ENCODE measurements around the gene DLL3.
"Not testable (repeated sequence)": the region's sequence is repeated elsewhere in the genome, so short reads cannot be mapped to it uniquely, and the experiment has no call there.

The DLL3 gene, protein sequence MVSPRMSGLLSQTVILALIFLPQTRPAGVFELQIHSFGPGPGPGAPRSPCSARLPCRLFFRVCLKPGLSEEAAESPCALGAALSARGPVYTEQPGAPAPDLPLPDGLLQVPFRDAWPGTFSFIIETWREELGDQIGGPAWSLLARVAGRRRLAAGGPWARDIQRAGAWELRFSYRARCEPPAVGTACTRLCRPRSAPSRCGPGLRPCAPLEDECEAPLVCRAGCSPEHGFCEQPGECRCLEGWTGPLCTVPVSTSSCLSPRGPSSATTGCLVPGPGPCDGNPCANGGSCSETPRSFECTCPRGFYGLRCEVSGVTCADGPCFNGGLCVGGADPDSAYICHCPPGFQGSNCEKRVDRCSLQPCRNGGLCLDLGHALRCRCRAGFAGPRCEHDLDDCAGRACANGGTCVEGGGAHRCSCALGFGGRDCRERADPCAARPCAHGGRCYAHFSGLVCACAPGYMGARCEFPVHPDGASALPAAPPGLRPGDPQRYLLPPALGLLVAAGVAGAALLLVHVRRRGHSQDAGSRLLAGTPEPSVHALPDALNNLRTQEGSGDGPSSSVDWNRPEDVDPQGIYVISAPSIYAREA

DNA sequence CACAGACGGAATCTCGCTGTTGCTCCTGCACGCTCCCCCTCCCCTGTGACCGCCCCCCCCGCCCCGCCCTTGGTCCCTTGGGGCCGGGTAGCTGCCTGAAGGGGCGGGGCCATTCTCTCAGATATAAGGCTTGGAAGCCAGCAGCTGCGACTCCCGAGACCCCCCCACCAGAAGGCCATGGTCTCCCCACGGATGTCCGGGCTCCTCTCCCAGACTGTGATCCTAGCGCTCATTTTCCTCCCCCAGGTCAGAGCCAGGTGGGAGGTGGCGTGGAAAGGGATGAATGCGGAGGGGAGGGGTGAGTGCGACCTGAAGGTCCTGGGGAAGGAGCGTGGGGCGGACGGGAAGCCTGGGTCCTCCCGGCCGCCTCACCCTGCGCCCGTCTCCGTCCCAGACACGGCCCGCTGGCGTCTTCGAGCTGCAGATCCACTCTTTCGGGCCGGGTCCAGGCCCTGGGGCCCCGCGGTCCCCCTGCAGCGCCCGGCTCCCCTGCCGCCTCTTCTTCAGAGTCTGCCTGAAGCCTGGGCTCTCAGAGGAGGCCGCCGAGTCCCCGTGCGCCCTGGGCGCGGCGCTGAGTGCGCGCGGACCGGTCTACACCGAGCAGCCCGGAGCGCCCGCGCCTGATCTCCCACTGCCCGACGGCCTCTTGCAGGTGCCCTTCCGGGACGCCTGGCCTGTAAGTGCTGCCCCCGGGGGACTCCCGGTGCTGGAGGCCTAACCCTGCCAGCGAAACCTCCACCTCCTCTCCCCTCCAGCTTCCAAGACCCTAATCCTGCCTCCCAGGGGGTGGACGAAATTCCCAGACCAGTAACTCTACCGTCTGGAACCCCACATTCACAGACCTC, at the start of gene DLL3:
TSS of gene DLL3 (plus strand) at position 150 of the 845 bp plus-strand sequence. CDS start at position 178, 28 bp downstream.
- no peak for DNase-seq (ENCODE audit: low read depth)

GRCh38 chr19:39449116-39449797, 49.5 kb upstream of the DLL3 start:
- no peak for DNase-seq (ENCODE audit: low read depth)

DNA sequence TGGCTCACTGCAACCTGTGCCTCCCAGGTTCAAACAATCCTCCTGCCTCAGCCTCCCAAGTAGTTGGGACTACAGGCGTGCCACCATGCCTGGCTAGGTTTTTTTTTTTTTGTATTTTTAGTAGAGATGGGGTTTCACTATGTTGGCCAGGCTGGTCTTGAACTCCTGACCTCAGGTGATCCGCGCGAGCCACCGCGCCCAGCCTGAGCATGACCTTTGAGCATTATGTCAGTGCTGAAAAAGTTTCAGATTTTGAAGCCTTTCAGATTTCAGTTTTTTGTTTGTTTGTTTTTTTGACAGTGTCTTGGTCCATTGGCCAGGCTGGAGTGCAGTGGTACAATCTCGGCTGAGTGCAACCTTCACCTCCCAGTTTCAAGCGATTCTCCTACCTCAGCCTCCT, 47.5 kb upstream of the DLL3 start:
- not testable (repeated sequence) for DNase-seq (ENCODE audit: low read depth)

- no peak for DNase-seq (ENCODE audit: low read depth)
These were observed 35.3 kb upstream of the DLL3 start for GRCh38 chr19:39463403-39463802.

DNA sequence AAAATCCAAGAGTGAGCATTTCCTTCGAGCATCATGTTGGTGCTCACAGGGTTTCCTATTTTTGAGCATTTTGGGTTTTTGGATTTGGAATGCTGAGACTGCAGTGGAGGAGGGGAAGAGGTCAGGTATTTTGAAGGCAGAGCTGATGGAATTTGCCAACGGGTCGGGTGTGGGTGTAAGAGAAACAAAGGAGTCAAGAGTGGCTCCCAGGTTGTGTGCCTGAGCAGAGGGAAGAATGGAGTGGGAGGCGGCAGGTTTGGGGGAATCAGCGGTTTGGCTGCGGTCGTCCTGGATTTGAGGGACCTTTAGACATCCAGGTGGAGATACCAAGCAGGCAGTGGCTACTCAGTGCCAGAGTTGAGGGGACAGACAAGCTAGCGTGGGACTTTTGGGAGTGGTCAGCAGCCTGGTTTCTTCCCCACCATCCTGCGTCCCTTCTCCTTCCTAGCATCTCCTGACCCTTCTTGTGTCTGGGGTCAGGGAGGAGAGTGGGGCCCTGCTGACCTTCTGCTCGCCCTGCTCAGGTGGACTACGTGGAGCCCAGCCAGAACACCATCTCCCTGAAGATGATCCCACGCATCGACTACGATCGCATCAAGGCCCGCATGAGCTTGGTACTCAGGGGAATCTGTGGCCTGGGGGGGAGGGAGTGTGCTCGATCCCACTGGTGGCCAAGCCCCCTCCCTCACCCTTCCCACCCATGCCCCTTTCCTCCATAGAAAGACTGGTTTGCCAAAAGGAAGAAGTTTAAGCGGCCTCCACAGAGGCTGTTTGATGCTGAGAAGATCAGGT, 32.6 kb upstream of the DLL3 start:
- no peak for DNase-seq (ENCODE audit: low read depth)

DNA sequence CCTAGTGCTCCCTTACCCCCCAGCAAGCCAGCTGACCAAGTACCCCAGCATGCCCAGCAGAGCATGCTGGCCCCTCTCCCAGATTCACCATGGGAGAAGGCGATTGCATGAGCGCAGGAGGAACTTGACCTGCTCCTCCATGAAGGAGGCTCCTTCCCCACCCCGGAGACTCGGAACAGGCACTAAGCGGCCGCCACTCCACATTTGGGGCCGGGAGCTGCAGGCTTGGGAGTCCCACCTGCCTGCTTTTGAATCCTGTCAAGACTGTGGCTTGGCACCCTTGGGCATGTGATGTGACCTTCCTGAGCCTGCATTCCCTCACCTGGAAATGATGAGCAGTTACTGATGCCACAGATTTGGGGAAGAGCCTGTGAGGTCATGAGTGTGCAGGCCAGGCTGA, 30.8 kb upstream of the DLL3 start:
- DNase-seq (ENCODE audit: low read depth): no peak

GRCh38 chr19:39469036-39469435, 29.7 kb upstream of the DLL3 start:
- no peak for DNase-seq (ENCODE audit: low read depth)

DNA sequence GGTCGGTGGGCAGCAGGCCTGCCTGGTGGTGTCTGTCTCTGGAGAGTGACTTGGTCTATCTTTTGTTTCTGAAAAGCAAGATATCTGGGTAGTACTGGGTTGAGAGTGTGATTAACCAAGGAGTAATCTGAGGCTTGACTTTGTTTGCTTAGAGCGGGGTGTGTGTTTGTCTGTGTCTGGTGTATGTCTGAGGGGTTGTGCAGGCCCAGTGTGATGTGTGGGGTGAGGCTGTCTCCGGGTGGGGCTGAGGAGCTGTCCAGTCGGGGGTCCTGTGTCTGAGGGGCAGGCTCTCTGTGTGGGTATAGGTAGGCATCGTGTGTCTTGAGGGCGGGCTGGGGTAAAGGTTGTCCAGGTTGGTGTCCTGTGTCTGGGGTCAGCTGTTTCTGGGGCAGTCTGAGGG, 29.2 kb upstream of the DLL3 start:
- no peak for DNase-seq (ENCODE audit: low read depth)

DNA sequence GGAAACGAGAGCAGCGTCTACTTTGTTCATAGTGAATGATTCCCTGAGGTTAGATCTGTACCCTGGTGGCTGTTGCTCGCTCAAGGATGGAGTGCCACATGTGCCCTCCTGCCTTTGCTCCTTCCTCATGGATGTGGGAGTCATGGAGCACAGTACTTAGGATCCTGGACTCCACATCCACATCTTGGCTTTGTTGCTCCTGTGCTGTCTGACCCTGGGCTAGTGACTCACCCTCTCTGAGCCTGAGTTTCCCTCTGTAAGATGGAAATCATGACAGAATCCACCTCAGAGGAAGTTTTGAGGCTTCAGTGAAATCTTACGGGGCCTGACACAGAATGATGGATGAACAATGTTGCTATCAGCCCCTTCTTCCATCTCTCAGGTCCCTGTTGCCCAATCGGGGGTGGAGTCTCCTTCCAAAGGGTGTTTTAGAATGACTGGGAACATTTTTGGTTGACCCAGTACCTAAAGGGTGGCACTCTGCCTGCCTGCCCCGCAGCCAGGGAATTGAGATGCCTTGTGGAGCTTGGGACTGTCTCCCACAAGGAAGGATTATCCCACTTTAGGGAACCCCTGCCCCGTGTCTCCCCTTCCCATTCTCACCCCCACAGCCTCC, 27.9 kb upstream of the DLL3 start:
- DNase-seq (ENCODE audit: low read depth): no peak

DNA sequence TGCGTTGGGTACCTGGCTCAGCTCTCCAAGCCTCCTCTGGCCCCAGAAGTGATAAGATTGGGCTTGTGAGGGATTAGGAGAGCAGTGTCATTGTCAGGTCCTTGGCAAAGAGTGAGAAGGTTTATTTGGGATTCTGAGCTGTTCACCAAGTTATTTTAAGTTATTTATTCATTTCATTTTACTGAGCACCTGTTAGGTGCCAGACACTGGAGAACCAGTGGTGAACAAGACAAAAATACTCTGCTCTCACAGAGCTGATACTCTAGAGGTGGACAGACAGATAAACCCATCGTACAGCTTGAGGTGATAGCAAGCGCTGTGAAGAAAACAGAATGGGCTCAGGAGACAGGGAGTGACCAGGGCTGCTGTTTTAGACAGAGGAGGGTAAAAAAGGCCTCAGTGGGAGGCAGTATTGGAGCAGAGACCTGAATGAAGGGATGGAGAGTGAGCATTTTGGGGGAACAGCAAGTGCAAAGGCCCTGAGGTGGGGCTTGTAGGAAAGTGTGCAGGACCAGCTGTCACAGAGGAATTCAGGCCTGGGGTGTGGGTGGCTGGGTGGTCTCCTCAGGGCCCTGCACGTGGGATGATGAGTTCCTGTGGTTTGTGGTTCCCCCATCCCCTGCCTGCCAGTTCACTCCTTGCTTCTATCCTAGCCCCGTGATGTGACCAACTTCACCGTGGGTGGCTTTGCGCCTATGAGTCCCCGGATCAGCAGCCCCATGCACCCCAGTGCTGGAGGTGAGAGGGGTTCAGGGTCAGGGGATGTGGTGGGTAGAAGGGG, 26.8 kb upstream of the DLL3 start:
- DNase-seq (ENCODE audit: low read depth): no peak

DNA sequence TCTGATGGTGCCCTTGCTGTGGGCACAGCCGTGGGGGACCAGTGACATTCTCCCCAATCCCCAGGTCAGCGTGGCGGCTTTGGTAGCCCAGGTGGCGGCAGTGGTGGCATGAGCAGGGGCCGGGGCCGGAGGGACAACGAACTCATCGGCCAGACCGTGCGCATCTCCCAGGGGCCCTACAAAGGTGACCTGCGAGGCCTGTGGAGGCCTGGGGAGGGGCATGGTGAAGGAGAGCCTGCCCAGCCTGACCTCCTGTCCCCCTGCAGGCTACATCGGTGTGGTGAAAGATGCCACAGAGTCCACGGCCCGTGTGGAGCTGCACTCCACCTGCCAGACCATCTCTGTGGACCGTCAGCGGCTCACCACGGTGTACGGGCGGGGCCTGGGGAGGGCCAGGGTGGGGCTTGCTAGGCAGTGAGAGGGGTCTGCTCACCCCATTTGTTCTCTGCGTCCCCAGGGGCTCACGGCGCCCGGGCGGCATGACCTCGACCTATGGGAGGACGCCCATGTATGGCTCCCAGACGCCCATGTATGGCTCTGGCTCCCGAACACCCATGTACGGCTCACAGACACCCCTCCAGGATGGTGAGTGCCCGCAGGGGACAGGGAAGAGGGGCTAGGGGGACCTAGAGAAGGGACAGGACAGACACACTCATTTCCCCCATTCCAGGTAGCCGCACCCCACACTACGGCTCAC, 25.9 kb upstream of the DLL3 start:
- DNase-seq (ENCODE audit: low read depth): no peak

- no peak for DNase-seq (ENCODE audit: low read depth)
These were observed 25.2 kb upstream of the DLL3 start for GRCh38 chr19:39473443-39473960.

- DNase-seq (ENCODE audit: low read depth): no peak
These were observed 24.6 kb upstream of the DLL3 start for GRCh38 chr19:39474139-39474620.

DNA sequence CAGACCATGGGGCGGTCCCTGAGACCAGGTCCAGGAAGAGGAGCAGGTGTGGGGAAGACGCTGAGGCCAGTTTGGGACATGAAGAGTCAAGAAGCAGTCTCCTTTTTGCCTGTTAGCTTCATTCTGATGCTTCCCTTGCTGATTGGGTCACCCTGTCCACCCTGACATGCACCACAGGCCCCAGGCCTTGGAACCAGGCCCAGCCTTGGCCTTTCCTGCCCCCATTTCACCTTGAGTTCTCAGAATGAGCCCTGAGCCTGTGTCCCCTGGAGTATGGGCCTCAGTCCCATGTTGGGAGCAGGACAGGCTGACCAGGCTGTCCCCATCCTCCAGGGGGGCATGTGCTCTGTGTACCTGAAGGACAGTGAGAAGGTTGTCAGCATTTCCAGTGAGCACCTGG, 23.0 kb upstream of the DLL3 start:
- no peak for DNase-seq (ENCODE audit: low read depth)

DNA sequence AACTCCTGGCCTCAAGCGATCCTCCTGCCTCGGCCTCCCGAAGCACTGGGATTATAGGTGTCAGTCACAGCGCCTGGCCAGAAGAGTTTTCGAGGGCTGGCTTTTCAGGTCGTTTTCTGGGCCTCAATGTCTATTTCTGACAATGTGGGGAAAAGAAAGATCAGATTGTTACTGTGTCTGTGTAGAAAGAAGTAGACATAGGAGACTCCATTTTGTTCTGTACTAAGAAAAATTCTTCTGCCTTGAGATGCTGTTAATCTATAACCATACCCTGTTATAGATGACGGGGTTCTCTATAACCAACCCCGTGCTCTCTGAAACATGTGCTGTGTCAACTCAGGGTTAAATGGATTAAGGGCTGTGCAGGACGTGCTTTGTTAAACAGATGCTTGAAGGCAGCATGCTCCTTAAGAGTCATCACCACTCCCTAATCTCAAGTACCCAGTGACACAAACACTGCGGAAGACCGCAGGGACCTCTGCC, 19.4 kb upstream of the DLL3 start:
- DNase-seq (ENCODE audit: low read depth): not testable (repeated sequence)

GRCh38 chr19:39479916-39480315, 18.8 kb upstream of the DLL3 start:
- DNase-seq (ENCODE audit: low read depth): no peak

GRCh38 chr19:39480337-39481228, 18.2 kb upstream of the DLL3 start, which contains the start of gene TIMM50:
Gene TIMM50, plus strand, starts transcription at chr19:39480838. Its CDS starts 16 bp downstream, at chr19:39480854.
- DNase-seq (ENCODE audit: low read depth): peak; percentile 91

DNA sequence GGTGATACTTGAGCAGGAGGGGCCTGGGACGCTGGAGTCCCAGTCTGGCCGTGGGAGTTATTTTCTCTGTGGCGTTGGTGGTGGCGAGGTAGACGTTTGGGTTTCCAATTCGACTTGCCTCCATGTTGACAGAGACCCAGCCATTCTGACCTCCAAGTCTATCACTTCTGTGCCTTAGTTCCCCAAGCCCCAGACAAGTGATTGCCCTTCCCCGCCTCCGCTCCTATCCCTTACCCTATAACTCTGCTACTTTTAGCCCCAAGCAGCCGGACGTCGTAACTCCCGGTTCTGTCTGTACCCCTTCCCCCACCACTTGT, 17.6 kb upstream of the DLL3 start:
- DNase-seq (ENCODE audit: low read depth): no peak

Data from fibroblast of gingiva (primary cell).